Osteoblast (primary cell): ENCODE results near the gene PPFIA2. TPM values are rescaled to one million over a fixed set of nuclear protein-coding genes. Genes with fewer than 3 reads are reported as not detected.

Experiments
- DNase-seq: peaks from one replicate; pipeline ENCODE4 v3.0.0; 2011; ENCODE audit warnings: low spot score, mixed read lengths; ENCODE audit not compliant: insufficient read length; ENCODE audit errors: missing footprints
- H2AFZ ChIP-seq: 2 replicates; pipeline ENCODE4 v1.6.0; 2011; ENCODE audit warnings: mild to moderate bottlenecking, low read length
- H3K27ac ChIP-seq: 2 replicates; pipeline ENCODE4 v1.5.1; 2011; ENCODE audit warnings: mild to moderate bottlenecking, low read depth, low read length, moderate library complexity
- H3K27me3 ChIP-seq: 2 replicates; pipeline ENCODE4 v1.6.0; 2012; ENCODE audit warnings: mild to moderate bottlenecking, control low read depth, inconsistent platforms, low read length, moderate library complexity; ENCODE audit not compliant: insufficient read depth
- H3K36me3 ChIP-seq: 2 replicates; pipeline ENCODE4 v1.5.1; 2011; ENCODE audit warnings: mild to moderate bottlenecking, low read length, control low read depth, moderate library complexity; ENCODE audit not compliant: insufficient read depth
- H3K4me1 ChIP-seq: 2 replicates; pipeline ENCODE4 v1.5.1; 2011; ENCODE audit warnings: mild to moderate bottlenecking, low read length, control low read depth, moderate library complexity; ENCODE audit not compliant: insufficient read depth
- H3K4me2 ChIP-seq: 2 replicates; pipeline ENCODE4 v1.6.0; 2011; ENCODE audit warnings: mild to moderate bottlenecking, low read length; ENCODE audit not compliant: insufficient read depth
- H3K4me3 ChIP-seq: fragments of 200-600 bp; sonication (generic); 3 replicates; pipeline ENCODE4 v1.5.1; 2012; ENCODE audit warnings: mild to moderate bottlenecking, low read length, inconsistent platforms; ENCODE audit not compliant: insufficient read depth
- H3K79me2 ChIP-seq: 2 replicates; pipeline ENCODE4 v1.6.0; 2012; ENCODE audit warnings: mild to moderate bottlenecking, low read length, control low read depth, inconsistent platforms; ENCODE audit not compliant: insufficient read depth
- H3K9me3 ChIP-seq: 2 replicates; pipeline ENCODE4 v1.5.1; 2011; ENCODE audit warnings: low read depth, low read length, control low read depth
- H4K20me1 ChIP-seq: 2 replicates; pipeline ENCODE4 v1.6.0; 2012; ENCODE audit warnings: mild to moderate bottlenecking, low read length, control low read depth; ENCODE audit not compliant: insufficient read depth
- CTCF ChIP-seq: IDR thresholded peaks from 2 replicates; pipeline ENCODE4 v1.5.1; 2011; ENCODE audit warnings: mild to moderate bottlenecking, low read depth, low read length, moderate library complexity; ENCODE audit errors: extremely low read depth
- total RNA-seq: library from RNA; depleted of rRNA; stranded (reverse); fragments of >200 nt; gene quantifications from 2 replicates; pipeline ENCODE4 v1.2.3, GENCODE V29; 2012

Gene PPFIA2
- total RNA-seq, 1 donor = 3.3 TPM

GRCh38 chr12:81723361-81723760, 35.8 kb downstream of the PPFIA2 start:
- no peak for TF ChIP-seq CTCF
- Histone ChIP-seq H2AFZ (no peak overlapping the region), H3K4me3 (no peak overlapping the region), H3K36me3 (no peaks in the 10 kb centered on the region), H3K27ac (no peak overlapping the region), H3K4me1 (no peaks in the 10 kb centered on the region), H3K79me2 (no peaks in the 10 kb centered on the region), H4K20me1 (no peaks in the 10 kb centered on the region), H3K9me3 (no peaks in the 10 kb centered on the region), H3K27me3 (no peaks in the 10 kb centered on the region), H3K4me2 (no peak overlapping the region)
- no peak for DNase-seq

GRCh38 chr12:81722004-81722403, 37.1 kb downstream of the PPFIA2 start:
- TF ChIP-seq CTCF = no peak
- Histone ChIP-seq H3K4me1 (no peaks in the 10 kb centered on the region), H3K9me3 (no peaks in the 10 kb centered on the region), H2AFZ (no peak overlapping the region), H3K36me3 (no peaks in the 10 kb centered on the region), H4K20me1 (no peaks in the 10 kb centered on the region), H3K27ac (no peak overlapping the region), H3K79me2 (no peaks in the 10 kb centered on the region), H3K4me2 (no peak overlapping the region), H3K4me3 (no peak overlapping the region), H3K27me3 (no peaks in the 10 kb centered on the region)
- DNase-seq = no peak

GRCh38 chr12:81718616-81719015, 40.5 kb downstream of the PPFIA2 start:
- Histone ChIP-seq H3K27me3 (no peaks in the 10 kb centered on the region), H4K20me1 (no peaks in the 10 kb centered on the region), H3K4me1 (no peaks in the 10 kb centered on the region), H2AFZ (no peak overlapping the region), H3K4me2 (no peak overlapping the region), H3K79me2 (no peaks in the 10 kb centered on the region), H3K36me3 (no peaks in the 10 kb centered on the region), H3K4me3 (no peak overlapping the region), H3K9me3 (no peaks in the 10 kb centered on the region), H3K27ac (no peak overlapping the region)
- no peak for TF ChIP-seq CTCF
- no peak for DNase-seq

GRCh38 chr12:81712536-81712935, 46.6 kb downstream of the PPFIA2 start:
- no peak for TF ChIP-seq CTCF
- H3K27ac ChIP-seq = no peak overlapping the region
- H3K36me3 ChIP-seq = no peaks in the 10 kb centered on the region
- no peak overlapping the region for H2AFZ ChIP-seq
- no peaks in the 10 kb centered on the region for H3K4me1 ChIP-seq
- no peaks in the 10 kb centered on the region for H4K20me1 ChIP-seq
- H3K9me3 ChIP-seq = no peaks in the 10 kb centered on the region
- no peak overlapping the region for H3K4me3 ChIP-seq
- DNase-seq = no peak
- H3K79me2 ChIP-seq = no peaks in the 10 kb centered on the region
- no peaks in the 10 kb centered on the region for H3K27me3 ChIP-seq
- no peak overlapping the region for H3K4me2 ChIP-seq
